ENCODE measurements around the gene CBX1. TPM values are rescaled to one million over a fixed set of nuclear protein-coding genes. Genes with fewer than 3 reads are reported as not detected.

CBX1 gene
- total and polyA plus RNA-seq, 2 donors (not counting 3 experiments of a cell fraction or from before 2014, with no cell fraction given): 20.4 to 95.2 TPM

GRCh38 chr17:48132385-48132784 is 31.1 kb upstream of the CBX1 start:
- Histone ChIP-seq H3K4me3 (replicated peaks in 1 of 3; ENCODE audit: insufficient read depth in 1 of 3, low read depth in 1 of 3, low read length in 3 of 3) (no peak overlapping the region), H3K9ac (replicated peaks; ENCODE audit: extremely low read depth, insufficient read depth, low read length) (no peak overlapping the region), H2AFZ (ENCODE audit: low read depth, low read length) (no peak overlapping the region), H3K9me1 (replicated peaks; ENCODE audit: control insufficient read depth, extremely low read depth, insufficient read depth, low read length) (no peaks in the 10 kb centered on the region), H3K79me2 (ENCODE audit: control insufficient read depth, insufficient read depth, low read length) (no peaks in the 10 kb centered on the region), H4K20me1 (replicated peaks; ENCODE audit: control insufficient read depth, extremely low read depth, insufficient read depth, low read length) (no peaks in the 10 kb centered on the region), H3K27ac (ENCODE audit: insufficient read depth, low read depth, low read length) (no peak overlapping the region), H3K36me3 (ENCODE audit: control insufficient read depth in 2 of 2, extremely low read depth in 1 of 2, insufficient read depth in 2 of 2, low read length in 2 of 2) (no peaks in the 10 kb centered on the region), H3K4me1 (ENCODE audit: control insufficient read depth, extremely low read depth, insufficient read depth, low read length) (peaks cover 8% of the 10 kb centered on the region), H3K27me3 (ENCODE audit: control insufficient read depth in 2 of 2, insufficient read depth in 2 of 2, low read length in 2 of 2) (peaks cover 0 to 2% of the 10 kb centered on the region in 2 experiments), H3K4me2 (ENCODE audit: insufficient read depth, low read length) (no peak overlapping the region), H3K9me3 (replicated peaks; ENCODE audit: control insufficient read depth, insufficient read depth, low read length) (no peaks in the 10 kb centered on the region)
- ChIA-PET POLR2A (no interaction called here), CTCF (interaction anchor here (0.9 to 9.4 kb wide), 9 partner anchors 11 to 504 kb away, joined by 3 to 167 read pairs (median 8); no protein-coding TSS in a partner anchor)
- no TSS peak for BruUV-seq (replicated peaks)
- dilution Hi-C loops (cut with MboI; ENCODE audit: extremely low pct_ligation_motif_present, low sequenced_read_pairs): no loop called here
- DNase-seq (ENCODE audit: low read depth, low spot score): no peak
- no peak for FAIRE-seq
- TF ChIP-seq FOS (IDR thresholded peaks at IDR 0.05; ENCODE audit: borderline replicate concordance, insufficient read depth, low read length): no peak
- TF ChIP-seq POLR2A (IDR thresholded peaks at IDR 0.05; ENCODE audit: low read depth, low read length): no peak
- no peak for TF ChIP-seq CTCF (IDR thresholded peaks at IDR 0.05; ENCODE audit: extremely low read depth in 1 of 2, insufficient read depth in 1 of 2, low read depth in 1 of 2, low read length in 2 of 2)
- TF ChIP-seq MAX (IDR thresholded peaks at IDR 0.05; ENCODE audit: insufficient read depth, insufficient read length): no peak
- TF ChIP-seq GATA2 (IDR thresholded peaks at IDR 0.05; ENCODE audit: insufficient read depth, insufficient read length, low read depth, low read length): no peak
- no peak for TF ChIP-seq MYC (IDR thresholded peaks at IDR 0.05; ENCODE audit: low read depth, low read length)
- no peak for TF ChIP-seq POLR2AphosphoS5 (IDR thresholded peaks at IDR 0.05; ENCODE audit: insufficient read depth, low read depth, low read length)
- no peak for TF ChIP-seq JUN (IDR thresholded peaks at IDR 0.05; ENCODE audit: borderline replicate concordance, insufficient read depth, insufficient read length, low read depth)
- TF ChIP-seq EZH2 (IDR thresholded peaks at IDR 0.05; ENCODE audit: borderline replicate concordance, low read depth, low read length, severe bottlenecking): no peak
- intact Hi-C loops (cut with micrococcal nuclease): no loop called here
